HepG2 (cell line): ENCODE measurements around the gene TNFAIP8L1. TPM values are rescaled to one million over a fixed set of nuclear protein-coding genes. Genes with fewer than 3 reads are reported as not detected.
A peak's percentile ranks its signal among the peaks of the same experiment; 100 is the strongest.

ENCODE experiments used
- ADNP ChIP-seq: sonication (generic); formaldehyde crosslinking; IDR thresholded peaks from 2 replicates; pipeline ENCODE4 v1.4.0; 2020; ENCODE audit warnings: missing genetic modification reagents
- ARID3A ChIP-seq: IDR thresholded peaks from 2 replicates; pipeline ENCODE4 v1.6.1; 2012; ENCODE audit warnings: low read depth, low read length, improper control_type of control experiment
- ARID4A ChIP-seq: sonication (generic); formaldehyde crosslinking; IDR thresholded peaks from 2 replicates; pipeline ENCODE4 v1.5.0; 2020; ENCODE audit warnings: mild to moderate bottlenecking, missing genetic modification reagents, borderline replicate concordance
- ARID5B ChIP-seq: IDR thresholded peaks from 2 replicates; pipeline ENCODE4 v1.4.0; 2020; ENCODE audit warnings: mild to moderate bottlenecking, missing genetic modification reagents
- CBFB ChIP-seq: sonication (generic); formaldehyde crosslinking; IDR thresholded peaks from 2 replicates; pipeline ENCODE4 v1.4.0; 2020; ENCODE audit warnings: missing genetic modification reagents
- CCDC6 ChIP-seq: sonication (generic); formaldehyde crosslinking; IDR thresholded peaks from 2 replicates; pipeline ENCODE4 v1.8.1; 2022; ENCODE audit warnings: mild to moderate bottlenecking, missing genetic modification reagents, moderate library complexity
- FOXA3 ChIP-seq: IDR thresholded peaks from 2 replicates; pipeline ENCODE4 v1.6.1; 2016; ENCODE audit warnings: missing genetic modification reagents, missing compliant biosample characterization
- NBN ChIP-seq: fragments of 450-650 bp; conservative IDR thresholded peaks from 2 replicates; pipeline ENCODE4 v1.6.1; 2017
- NR1H2 ChIP-seq: sonication (generic); formaldehyde crosslinking; IDR thresholded peaks from 2 replicates; pipeline ENCODE4 v1.8.1; 2022; ENCODE audit warnings: low read depth, missing genetic modification reagents, borderline replicate concordance
- RBAK ChIP-seq: sonication (generic); formaldehyde crosslinking; IDR thresholded peaks from 2 replicates; pipeline ENCODE4 v1.5.1; 2020; ENCODE audit warnings: mild to moderate bottlenecking, missing genetic modification reagents
- SAP130 ChIP-seq: IDR thresholded peaks from 2 replicates; pipeline ENCODE4 v1.6.1; 2016; ENCODE audit warnings: low read depth
- SATB2 ChIP-seq: sonication (generic); formaldehyde crosslinking; IDR thresholded peaks from 2 replicates; pipeline ENCODE4 v1.5.0; 2020; ENCODE audit warnings: missing genetic modification reagents
- U2AF1 ChIP-seq: fragments of 200-400 bp; formaldehyde crosslinking; optimal IDR thresholded peaks from 2 replicates; pipeline ENCODE3; 2017; ENCODE audit warnings: mild to moderate bottlenecking, low read depth, low read length
- ZFP1 ChIP-seq: IDR thresholded peaks from 2 replicates; pipeline ENCODE4 v1.6.1; 2016
- ZNF276 ChIP-seq: sonication (generic); formaldehyde crosslinking; IDR thresholded peaks from 2 replicates; pipeline ENCODE4 v1.4.0; 2020; ENCODE audit warnings: mild to moderate bottlenecking, low read depth, missing genetic modification reagents
- ZNF652 ChIP-seq: IDR thresholded peaks from 2 replicates; pipeline ENCODE4 v1.6.1; 2016; ENCODE audit warnings: low read depth, borderline replicate concordance
- ZNF784 ChIP-seq: sonication (generic); formaldehyde crosslinking; IDR thresholded peaks from 2 replicates; pipeline ENCODE4 v1.5.1; 2020; ENCODE audit warnings: missing genetic modification reagents, mild to moderate bottlenecking, borderline replicate concordance
- polyA plus RNA-seq, 8 experiments: library from polyadenylated mRNA; depleted of rRNA in 3 of 8; stranded (reverse) in 7 of 8; unstranded in 1 of 8; fragments of >200 nt; fragmentation: Illumina TruSeq in 4 of 8; extraction: Trizol in 4 of 8; gene quantifications; 2 replicates each; pipeline versions ENCODE4 v1.2.1 to v1.2.3, GENCODE V29; 2011 to 2016; ENCODE audit warnings: low read depth in 4 of 8, missing spikeins in 1 of 8, mixed read lengths in 1 of 8; ENCODE audit not compliant: insufficient read depth in 1 of 8
- total RNA-seq, 5 experiments: library from RNA; depleted of rRNA; stranded (reverse); fragments of >200 nt; fragmentation: Illumina TruSeq; extraction: Trizol; gene quantifications; 2 replicates each; pipeline ENCODE4 v1.2.3, GENCODE V29; 2016; ENCODE audit warnings: low read depth in 1 of 5

The TNFAIP8L1 gene
- total and polyA plus RNA-seq, 2 of the 13 experiments (the other 11 are each of a cell fraction or from before 2014, with no cell fraction given) = 13.4 to 21.4 TPM

- TF ChIP-seq ARID4A (CRISPR knock-in tag) = no peak
- peak; percentile 60; the same call in 1 of the 2 replicates for TF ChIP-seq ZNF784 (CRISPR knock-in tag)
- TF ChIP-seq CCDC6 (CRISPR knock-in tag) = no peak
- TF ChIP-seq ZNF276 (CRISPR knock-in tag) = no peak
- TF ChIP-seq SATB2 (CRISPR knock-in tag) = no peak
- TF ChIP-seq ARID5B = peak; percentile 48; the same call in 1 of the 2 replicates
- no peak for TF ChIP-seq NBN
- no peak for TF ChIP-seq ARID3A
- TF ChIP-seq NR1H2 (CRISPR knock-in tag) = no peak
- 0 out of 2 replicates have a peak, but pooled peaks have one; percentile 24 for TF ChIP-seq RBAK
- TF ChIP-seq U2AF1 = no peak
- TF ChIP-seq CBFB = no peak
- TF ChIP-seq ADNP (CRISPR knock-in tag) = peak; percentile 97
- 0 out of 2 replicates have a peak, but pooled peaks have one; percentile 40 for TF ChIP-seq ZFP1 (CRISPR knock-in tag)
- TF ChIP-seq ZNF652 (CRISPR knock-in tag) = peak; percentile 63; the same call in 1 of the 2 replicates
- 0 out of 2 replicates have a peak, but pooled peaks have one; percentile 24 for TF ChIP-seq FOXA3 (CRISPR knock-in tag)
- peak; percentile 43; the same call in 1 of the 2 replicates for TF ChIP-seq SAP130 (CRISPR knock-in tag)
Observed at GRCh38 chr19:4624733-4625362, 14.5 kb upstream of the TNFAIP8L1 start (continued).
